GM21786 (cell line): Measurements from ENCODE around the gene TBC1D8.
A peak's percentile ranks its signal among the peaks of the same experiment; 100 is the strongest.
"Not testable (repeated sequence)": the region's sequence is repeated elsewhere in the genome, so short reads cannot be mapped to it uniquely, and the experiment has no call there.

Source experiments
- ATAC-seq: cut with Tn5 transposase; IDR thresholded peaks from one replicate; pipeline ENCODE4 v1.9.1; 2021; ENCODE audit not compliant: unreplicated experiment

TBC1D8 gene

DNA sequence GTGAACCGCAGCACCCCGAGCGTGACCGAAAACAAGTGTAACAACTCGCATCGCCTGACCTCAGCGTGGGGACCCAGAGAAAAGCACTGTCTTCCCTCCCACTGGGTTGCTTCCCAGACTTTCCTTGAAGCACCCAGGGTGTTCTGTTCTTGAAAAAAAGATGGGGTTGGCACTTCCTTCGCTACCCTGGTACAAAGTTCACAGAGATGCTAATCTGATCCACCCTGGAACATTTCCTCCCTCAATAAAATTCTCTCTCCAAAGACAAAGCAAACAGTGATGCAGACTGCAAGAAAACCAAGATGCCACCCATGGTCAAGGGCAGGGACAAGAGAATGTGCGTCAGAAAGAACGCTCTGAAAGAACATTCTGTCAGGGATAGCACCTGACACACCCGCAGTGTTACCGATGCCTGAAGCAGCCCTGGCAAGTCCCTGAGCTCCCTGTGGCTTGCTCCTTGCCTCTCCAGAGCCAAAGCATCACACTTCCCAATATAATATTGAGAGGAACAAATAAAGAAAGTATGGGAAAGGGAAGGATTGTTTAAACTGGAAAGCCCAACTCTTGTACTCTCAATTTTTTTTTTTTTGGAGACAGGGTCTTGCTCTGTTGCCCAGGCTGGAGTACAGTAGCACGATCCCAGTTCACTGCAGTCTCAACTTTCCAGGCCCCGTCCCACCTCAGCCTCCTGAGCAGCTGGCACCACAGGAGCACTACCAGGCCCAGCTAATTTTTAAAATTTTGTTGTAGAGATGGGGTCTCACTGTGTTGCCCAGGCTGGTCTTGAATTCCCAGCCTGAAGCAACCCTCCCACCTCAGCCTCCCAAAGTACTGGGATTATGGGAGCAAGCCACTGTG, 70.7 kb downstream of the TBC1D8 start:
- ATAC-seq = no peak

DNA sequence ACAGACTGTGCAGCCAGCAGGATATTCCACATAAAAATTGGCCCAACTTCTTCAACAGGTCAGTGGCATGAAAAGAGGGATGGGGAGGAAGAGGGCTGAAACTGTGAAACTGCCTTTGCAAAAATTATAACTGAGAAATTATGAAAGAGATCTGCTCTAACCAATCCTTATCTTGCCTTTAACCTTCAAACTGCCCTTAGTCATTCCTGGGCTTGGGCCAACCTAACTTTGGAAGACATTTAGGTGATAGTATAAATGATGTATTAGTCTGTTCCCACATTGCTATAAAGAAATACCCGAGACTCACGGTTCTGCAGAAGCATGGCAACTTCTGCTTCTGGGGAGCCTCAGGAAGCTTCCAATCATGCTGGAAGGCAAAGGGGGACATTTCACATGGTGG, 74.6 kb downstream of the TBC1D8 start:
- no peak for ATAC-seq

DNA sequence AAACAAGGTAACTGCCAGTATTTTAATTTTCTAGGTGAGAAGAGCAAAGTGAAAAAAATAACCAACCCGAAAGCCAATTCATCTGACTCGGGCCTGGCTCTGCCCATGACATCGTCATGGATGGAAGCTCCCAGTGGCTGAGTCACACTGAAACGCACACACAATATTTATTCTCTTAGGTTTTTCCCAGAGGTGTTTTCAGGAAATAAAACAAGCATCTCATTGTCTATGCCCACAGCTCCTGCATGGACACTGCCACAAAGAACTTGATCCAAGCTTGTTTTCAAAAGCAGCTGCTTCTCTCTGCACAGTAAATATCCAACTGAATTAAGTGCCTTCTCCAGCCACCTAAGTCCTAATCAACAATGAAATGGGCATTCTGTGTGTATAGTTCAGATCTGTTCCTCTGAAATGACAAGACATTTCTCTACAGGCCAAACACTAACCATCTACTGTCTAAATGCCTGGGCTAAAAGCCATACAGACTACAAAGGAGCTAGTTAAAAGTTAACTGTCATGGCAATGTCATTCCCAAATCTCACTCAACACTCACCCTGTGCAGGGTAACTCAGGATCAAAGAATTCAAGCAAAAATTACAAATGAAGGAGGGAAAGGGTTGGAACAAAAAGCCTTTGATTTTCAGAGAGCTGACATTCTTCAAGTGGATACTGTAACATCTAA, 86.2 kb downstream of the TBC1D8 start:
- ATAC-seq = peak; percentile 54

DNA sequence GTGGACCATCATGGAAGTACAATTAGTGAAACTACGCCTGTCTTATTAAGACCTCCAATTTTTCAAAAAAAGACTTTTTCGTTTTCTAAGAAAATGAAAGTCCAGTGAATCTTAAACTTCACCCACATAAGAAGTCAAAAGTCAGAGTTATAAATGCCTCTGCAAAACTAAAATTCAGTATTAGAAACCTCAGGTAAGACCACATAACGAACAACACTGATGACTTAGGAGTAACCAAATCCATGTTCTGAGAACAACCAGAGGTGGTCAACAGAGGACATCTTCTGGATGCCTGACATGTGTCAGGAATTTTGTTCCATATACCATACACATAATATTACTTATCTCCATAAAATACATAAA, 86.7 kb downstream of the TBC1D8 start:
- ATAC-seq = peak; percentile 21

DNA sequence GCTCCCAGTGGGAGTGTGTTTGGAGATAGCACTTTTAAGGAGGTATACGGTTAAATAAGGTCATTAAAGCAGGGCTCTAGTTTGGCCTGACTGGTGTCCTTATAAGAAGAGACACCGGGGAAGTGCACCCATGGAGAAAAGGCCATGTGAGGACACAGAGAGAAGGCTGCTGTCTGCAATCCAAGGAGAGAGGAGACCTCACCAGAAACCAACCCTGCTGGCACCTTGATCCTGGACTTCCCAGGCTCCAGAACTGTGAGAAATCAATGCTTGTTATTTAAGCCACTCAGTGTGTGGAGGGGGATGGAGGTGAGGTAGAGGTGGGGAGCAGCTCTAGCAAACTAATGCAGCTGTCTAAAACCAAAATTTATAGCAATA, 87.1 kb downstream of the TBC1D8 start:
- peak; percentile 8 for ATAC-seq

DNA sequence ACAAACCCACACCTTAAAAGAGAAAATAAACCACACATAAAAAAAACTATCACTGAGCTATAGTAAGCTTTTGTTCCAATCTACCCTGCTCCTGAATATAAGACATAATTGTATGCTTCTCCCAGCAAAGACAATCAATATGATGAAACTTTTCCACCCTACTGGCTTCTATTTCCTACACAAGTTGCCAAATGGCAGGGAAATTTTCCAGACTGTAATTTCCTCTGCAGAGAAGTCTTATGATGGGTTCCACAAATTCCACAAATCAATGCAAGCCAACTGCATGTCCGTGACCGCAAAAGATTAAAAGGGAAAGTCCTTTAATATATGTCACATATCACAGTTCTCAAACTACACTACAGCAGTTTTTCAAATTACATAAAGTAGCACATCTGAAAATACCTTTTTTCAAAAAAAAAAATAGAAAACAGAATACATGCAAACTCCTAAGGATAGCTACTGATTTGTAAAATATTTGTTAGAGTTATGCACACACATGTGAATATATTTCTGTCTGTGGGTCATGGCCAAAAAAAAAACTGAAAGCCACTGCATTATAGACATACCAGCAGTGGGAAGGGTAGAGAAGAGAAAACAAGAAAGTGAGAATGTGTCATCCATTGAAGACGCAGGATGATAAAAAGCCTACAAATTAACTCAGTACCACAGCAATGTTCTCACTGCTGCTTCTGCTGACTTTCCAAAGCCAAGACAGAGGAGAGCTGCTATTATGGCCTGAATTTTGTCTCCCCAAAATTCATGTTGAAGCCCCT, 87.6 kb downstream of the TBC1D8 start:
- peak; percentile 57 for ATAC-seq

DNA sequence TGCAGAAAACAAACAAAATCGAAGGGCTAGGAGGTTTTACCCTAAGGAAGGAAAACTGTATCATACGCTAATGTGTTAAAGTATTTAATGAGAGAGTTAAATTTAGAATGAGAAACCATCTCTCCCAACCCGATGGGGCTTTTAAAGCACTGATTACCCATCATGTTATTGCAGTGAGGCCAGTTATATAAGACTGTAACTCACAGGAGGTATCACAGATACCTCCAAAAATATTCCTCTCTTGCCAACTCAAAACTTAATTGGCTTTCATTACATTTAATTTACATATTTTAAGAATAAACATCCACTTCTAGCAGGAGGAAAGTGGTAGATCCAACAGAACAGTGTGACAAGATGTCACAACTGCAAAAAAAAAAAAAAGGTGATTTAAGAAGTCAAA, 92.8 kb downstream of the TBC1D8 start:
- no peak for ATAC-seq

DNA sequence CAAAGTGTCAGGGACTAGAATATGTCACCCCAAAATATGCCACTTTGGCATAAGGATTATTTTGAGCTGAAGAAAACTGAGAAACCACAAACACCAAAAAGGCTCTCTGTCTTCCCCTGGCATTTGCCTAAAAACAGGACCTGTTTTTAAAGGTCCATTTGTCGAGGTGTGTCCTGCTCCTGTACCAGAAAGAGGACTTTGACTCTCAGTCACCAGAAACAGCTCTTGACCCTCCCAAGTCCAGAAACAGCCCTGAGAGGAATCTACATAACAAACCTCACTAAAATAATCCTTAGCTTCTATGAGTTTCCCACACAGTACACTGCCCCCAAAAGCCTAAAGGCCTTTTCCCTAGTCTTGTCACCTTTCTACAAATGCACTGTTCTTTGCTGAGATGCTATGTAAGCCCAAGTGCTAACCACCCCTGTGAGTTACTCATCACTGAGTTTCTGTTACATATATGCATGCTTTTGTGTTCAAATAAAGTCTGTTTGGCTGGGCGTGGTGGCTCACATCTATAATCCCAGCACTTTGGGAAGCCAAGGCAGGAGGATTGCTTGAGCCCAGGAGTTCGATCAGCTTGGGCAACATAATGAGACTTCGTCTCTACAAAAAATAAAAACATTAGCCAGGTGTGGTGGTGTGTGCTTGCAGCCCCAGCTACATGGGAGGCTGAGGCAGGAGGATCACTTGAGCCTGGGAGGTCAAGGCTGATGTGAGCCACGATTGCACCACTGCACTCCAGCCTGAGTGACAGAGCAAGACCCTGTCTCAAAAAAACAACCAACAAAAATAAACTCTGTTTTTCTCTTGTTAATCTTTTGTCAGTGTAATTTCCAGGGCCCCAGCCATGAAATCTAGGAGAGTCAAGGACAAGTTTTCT, 93.9 kb downstream of the TBC1D8 start:
- no peak for ATAC-seq

DNA sequence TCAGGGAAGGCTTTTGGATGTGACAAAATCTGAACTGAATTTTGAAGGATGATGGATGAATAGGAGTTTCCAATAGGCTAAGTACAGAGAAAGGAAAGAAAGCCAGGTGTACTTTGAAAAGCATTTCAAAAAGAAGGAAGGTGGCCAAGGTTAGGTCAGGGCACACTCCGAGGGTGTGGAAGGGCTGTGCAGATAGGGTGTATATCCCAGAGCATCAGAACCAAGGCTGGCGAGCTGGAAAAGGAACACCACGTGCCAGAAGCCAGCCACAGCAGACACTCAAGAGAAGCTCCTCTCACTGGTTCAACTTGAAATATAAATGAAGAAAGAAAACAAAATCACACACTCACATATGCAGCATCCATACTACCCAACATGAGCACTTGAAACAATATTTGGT, 98.1 kb downstream of the TBC1D8 start:
- ATAC-seq = no peak

DNA sequence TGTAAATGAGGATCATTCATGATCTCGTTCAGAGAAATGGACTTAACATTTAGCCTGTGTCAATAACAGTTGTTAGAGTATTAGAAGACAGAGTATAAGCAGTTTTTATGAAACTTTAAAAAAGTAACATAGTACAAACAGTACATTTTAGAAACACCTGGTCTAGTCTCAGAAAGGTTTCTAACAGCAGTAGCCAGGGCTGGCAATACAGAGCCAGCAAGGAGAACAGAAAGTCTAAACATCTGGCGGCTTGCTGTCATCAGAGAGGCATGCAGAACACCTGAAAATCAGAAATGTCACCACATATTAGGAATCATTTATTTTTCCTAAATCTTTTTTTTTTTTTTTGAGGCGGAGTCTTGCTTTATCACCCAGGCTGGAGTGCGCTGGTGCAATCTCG, 99.0 kb downstream of the TBC1D8 start:
- ATAC-seq = no peak

DNA sequence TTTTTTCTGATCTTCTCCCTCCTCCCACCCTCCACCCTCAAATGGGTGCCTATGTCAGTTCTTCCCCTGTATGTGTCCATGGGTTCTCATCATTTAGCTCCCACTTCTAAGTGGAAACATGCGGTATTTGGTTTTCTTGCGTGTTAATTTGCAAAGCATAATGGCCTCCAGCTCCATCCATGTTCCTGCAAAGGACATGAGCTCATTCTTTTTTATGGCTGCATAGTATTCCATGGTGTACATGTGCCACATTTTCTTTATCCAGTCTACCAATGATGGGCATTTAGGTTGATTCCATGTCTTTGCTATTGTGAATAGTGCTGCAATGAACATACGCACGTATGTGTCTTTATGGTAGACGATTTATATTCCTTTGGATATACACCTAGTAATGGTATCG, 100.3 kb downstream of the TBC1D8 start:
- ATAC-seq = not testable (repeated sequence)

DNA sequence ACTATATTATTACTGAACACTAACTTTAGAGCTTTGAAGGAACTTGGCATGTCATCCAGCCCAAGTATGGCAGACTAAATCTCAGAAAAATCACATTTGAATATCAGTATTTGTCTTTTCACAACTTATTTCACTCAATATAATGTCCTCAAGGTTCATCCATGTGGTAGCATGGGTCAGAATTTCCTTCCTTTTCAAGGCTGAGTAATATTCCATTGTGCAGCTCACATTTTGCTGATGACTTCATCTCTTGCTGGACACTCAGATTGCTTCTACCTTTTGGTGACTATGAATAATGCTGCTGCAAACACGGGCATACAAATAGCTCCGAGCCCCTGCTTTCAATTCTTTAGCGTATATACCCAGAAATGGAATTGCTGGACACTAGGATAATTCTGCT, 102.4 kb downstream of the TBC1D8 start:
- no peak for ATAC-seq

DNA sequence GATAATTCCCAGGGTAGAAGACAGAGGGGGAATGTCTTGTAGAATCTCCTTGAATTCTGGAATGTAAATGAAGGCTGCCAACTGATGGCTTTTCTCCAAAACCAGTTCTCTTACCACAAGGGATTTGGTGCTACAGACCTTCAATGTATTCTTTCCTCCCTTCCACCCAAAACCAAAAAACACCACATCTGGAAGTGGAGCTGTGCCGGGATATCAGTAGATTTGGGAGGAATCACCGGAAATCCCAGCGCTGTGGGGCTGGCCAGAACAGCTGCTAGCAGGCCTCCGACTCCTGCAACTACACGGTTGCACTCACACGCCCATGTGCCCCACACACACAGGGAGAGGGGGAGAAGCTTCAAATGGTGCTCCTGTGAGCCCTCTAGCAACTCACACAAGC, 103.4 kb downstream of the TBC1D8 start:
- no peak for ATAC-seq

DNA sequence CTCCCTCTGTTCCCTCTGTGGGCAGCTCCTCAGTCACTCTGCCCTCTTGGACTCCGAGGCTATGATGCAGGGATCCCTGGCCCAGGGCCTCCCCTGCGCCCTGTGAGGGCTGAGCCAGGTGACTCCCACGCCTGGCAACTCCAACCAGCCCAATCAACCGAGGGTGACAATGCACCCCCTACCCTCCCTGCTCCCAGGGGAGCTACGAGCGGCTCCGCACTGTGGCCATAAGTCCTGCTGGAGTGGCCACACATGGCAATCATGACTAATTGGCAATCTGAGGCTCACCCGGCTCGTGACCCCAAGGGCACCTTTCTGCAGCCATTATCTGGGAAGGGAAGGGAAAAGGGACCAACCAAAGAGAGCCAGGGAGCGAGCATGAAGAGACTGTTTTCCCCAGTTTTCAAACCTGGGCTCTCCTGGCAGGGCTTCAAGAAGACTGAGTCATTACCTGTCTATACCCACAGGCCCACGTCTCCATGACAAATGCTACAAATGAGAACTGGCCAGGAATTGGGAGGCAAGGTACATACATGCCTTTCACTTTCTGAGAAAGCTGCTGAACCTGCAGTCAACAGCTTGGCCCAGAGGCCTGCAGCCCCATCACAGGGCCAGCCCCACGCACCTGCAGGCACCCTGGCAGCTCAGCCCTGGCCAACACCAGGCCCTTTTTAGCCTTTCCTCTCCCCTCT, 104.0 kb downstream of the TBC1D8 start:
- ATAC-seq = no peak

DNA sequence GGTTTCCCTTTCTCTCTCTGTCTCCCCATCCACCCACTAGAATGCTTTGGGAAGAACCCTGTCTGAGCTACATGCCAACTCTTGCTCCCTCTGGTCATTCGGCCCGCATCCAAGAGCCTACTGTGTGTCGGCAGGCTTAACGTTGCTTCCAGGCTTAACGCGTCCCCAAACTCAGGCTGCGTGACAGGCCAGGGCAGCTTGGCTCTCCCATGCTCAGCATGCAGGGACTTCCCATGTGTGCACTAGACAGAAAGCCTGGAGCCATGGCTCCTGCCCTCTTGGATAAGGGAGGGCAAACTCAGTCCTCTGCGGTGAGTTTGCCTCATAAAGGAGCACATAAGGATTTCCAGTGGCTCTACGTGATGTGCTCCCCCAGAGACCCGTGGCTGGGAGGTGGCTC, 105.9 kb downstream of the TBC1D8 start:
- ATAC-seq = no peak

DNA sequence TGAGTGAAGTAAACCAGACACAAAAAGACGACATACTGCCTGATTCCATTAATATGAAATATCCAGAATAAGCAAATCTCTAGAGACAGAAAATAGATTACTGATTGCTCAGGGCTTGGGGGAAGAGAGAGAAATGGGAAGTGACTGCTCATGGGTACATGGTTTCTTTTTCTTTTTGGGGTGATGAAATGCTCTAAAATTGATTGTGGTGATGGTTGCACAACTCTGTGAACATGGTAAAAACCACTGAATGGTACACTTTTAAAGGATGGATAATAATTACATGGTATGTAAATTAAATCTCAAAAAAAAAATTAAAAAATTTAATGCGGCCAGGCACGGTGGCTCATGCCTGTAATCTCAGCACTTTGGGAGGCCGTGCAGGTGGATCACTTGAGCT, 109.8 kb downstream of the TBC1D8 start:
- no peak for ATAC-seq

DNA sequence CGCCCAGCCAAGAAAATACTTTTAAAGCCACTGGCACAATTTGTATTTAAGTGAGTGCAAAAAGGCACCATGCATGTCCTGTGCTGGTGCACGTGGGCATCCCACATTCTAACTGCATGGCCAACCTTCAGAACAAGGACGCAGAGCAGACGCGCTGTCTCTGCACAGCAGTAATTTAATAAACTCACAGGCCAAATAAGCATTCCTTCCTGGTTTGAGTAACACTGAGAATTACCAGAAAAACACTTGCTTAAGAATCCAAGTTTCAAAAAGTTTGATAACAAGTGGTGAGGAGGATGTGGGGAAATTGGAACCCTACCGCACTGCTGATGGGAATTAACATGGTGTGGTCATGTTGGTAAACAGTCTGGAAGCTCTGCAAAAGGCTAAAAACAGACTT, 110.4 kb downstream of the TBC1D8 start:
- ATAC-seq = no peak

DNA sequence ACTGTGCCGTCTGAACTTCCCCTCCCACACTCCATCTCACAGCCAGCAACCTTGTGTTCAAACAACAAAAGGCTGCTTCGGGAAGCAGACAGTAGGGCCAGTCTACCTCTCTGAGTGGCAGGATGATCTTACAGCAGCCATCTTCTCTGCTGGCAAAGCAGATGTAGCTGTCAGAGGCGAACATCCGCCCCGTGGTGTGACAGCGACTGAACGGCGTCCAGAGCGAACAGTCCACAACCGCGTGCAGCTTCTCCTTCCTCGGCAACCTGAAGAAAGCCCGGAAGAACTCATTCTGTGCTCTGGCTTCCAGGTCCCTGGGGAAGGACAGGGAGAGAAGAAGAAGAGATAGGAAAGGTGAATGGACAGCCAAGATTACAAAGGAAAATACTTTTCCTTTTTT, 111.1 kb downstream of the TBC1D8 start:
- no peak for ATAC-seq

DNA sequence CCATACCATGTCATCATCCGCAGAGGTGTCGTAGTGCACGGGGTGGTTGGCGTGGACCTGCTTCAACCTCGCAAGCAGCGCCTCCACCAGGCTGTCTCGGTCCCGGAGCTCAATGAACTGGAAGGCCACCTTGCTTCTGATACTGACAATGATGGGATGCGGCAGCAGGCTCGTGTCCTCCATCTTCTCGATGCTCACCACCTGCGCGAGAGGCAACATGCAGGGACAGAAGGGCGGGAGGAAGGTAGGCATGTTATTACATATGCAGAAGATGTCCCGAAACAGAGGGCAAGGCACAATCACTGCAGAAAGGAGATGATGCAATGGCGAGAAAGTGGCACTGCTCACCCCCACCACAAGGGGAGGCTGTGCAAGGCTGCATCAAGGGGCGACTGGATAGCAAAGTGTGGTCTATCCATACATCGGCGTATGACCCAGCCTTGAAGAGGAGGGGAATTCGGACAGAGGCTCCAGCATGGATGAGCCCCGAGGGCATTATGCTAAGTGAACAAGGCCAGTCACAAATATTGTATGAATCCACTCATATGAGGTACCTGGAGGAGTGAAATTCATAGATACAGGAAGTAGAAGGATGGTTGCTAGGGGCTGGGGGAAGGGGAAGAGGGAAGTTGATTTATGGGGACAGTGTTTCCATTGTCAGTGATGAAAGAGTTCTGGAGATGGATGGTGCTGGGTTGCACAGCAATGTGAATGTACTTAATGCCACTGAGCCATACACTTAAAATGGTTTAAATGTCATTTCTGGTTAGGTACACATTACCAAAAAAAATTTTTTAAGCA, 112.5 kb downstream of the TBC1D8 start:
- ATAC-seq = no peak
